Endodermal cell (in vitro differentiated cells): ENCODE results near the gene EME2. TPM values are rescaled to one million over a fixed set of nuclear protein-coding genes. Genes with fewer than 3 reads are reported as not detected.
A peak's percentile ranks its signal among the peaks of the same experiment; 100 is the strongest.

ENCODE experiments used
- DNase-seq: peaks from one replicate; pipeline ENCODE4 v3.0.0-alpha.2; 2017
- H3K27ac ChIP-seq: 2 replicates; pipeline ENCODE4 v1.5.1; 2013; ENCODE audit warnings: mild to moderate bottlenecking, low read depth, low read length, moderate library complexity
- H3K27me3 ChIP-seq: 2 replicates; pipeline ENCODE4 v1.6.1; 2013; ENCODE audit warnings: mild to moderate bottlenecking, low read length, moderate library complexity; ENCODE audit not compliant: insufficient read depth, control insufficient read depth, poor library complexity, severe bottlenecking
- H3K36me3 ChIP-seq: 2 replicates; pipeline ENCODE4 v1.7.0; 2013; ENCODE audit warnings: mild to moderate bottlenecking, low read length, moderate library complexity; ENCODE audit not compliant: control insufficient read depth, insufficient read depth
- H3K4me1 ChIP-seq: one replicate; pipeline ENCODE4 v1.7.0; 2013; ENCODE audit warnings: low read length; ENCODE audit not compliant: control insufficient read depth, insufficient read depth
- H3K4me3 ChIP-seq: 2 replicates; pipeline ENCODE4 v1.5.1; 2013; ENCODE audit warnings: mild to moderate bottlenecking, low read length, moderate library complexity
- H3K9ac ChIP-seq: 2 replicates; pipeline ENCODE4 v1.6.1; 2013; ENCODE audit warnings: mild to moderate bottlenecking, low read length, moderate library complexity; ENCODE audit not compliant: poor library complexity, severe bottlenecking; ENCODE audit errors: extremely low read depth
- H3K9me3 ChIP-seq: 2 replicates; pipeline ENCODE4 v1.6.1; 2013; ENCODE audit warnings: mild to moderate bottlenecking, low read length, moderate library complexity; ENCODE audit not compliant: control insufficient read depth
- H3K27ac Mint-ChIP-seq: 2 replicates; pipeline ENCODE4 v1.8.0; 2020; ENCODE audit warnings: mixed read lengths
- H3K27me3 Mint-ChIP-seq: 2 replicates; pipeline ENCODE4 v1.8.0; 2021; ENCODE audit warnings: mild to moderate bottlenecking, mixed read lengths; ENCODE audit not compliant: insufficient read depth
- H3K36me3 Mint-ChIP-seq: 2 replicates; pipeline ENCODE4 v1.8.0; 2020; ENCODE audit warnings: low read depth, mixed read lengths
- H3K4me1 Mint-ChIP-seq: 2 replicates; pipeline ENCODE4 v1.8.0; 2020; ENCODE audit warnings: mixed read lengths
- H3K4me3 Mint-ChIP-seq: 2 replicates; pipeline ENCODE4 v1.8.0; 2020; ENCODE audit warnings: mild to moderate bottlenecking, moderate library complexity, mixed read lengths
- H3K9me3 Mint-ChIP-seq: 2 replicates; pipeline ENCODE4 v1.8.0; 2020; ENCODE audit warnings: mild to moderate bottlenecking, mixed read lengths
- CTCF ChIP-seq: fragments of 200-600 bp; sonication (generic); conservative IDR thresholded peaks from 2 replicates; pipeline ENCODE4 v1.5.0; 2021; ENCODE audit warnings: antibody characterized with exemption, mild to moderate bottlenecking
- WGBS, 2 experiments: methylation state at CpG; one replicate each; pipeline versions ENCODE4 v1.1.5 to v1.1.7; 2013; ENCODE audit warnings: missing lambda C conversion rate in 2 of 2, mixed read lengths in 1 of 2; ENCODE audit not compliant: insufficient coverage in 1 of 2, insufficient read length in 1 of 2; 5-methylcytosine and 5-hydroxymethylcytosine counted together
- total RNA-seq, 2 donors: library from RNA; stranded (reverse); fragmentation: NEBNext Ultra II Directional in 1 of 2; extraction: Animal tissue kit (Norgen Biotek cat#: 25700) in 1 of 2; gene quantifications; 2 replicates in 1 of 2; 3 replicates in 1 of 2; pipeline ENCODE4 v1.2.1, GENCODE V29; 2021

EME2 gene
- total RNA-seq, 2 donors from 2014 or later, result 34.3 to 64.3 TPM

DNA sequence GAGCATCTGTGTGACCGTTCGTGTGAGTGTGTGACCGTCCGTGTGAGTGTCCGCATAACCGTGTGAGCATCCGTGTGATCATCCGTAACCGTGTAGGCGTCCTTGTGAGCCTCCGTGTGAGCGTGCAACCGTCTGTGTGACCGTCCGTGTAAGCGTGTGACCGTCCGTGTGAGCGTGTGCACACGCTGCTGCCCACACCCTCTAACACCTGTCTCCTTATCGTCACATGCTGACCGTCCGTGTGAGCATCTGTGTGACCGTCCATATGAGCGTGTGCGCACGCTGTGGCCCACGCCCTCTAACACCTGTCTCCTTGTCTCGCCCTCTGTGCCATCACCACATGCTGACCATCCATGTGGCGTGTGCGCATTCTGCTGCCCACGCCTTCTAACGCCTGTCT lies 32.4 kb upstream of the EME2 start:
- H3K27me3 Mint-ChIP-seq, result no peaks in the 10 kb centered on the region
- Histone ChIP-seq H3K27ac (no peak overlapping the region), H3K4me3 (no peak overlapping the region), H3K9ac (no peak overlapping the region), H3K9me3 (peaks cover 42% of the 10 kb centered on the region), H3K4me1 (no peaks in the 10 kb centered on the region), H3K36me3 (peaks cover 7% of the 10 kb centered on the region), H3K27me3 (no peaks in the 10 kb centered on the region)
- peaks cover 1% of the 10 kb centered on the region for H3K9me3 Mint-ChIP-seq
- H3K4me3 Mint-ChIP-seq, result no peak overlapping the region
- H3K27ac Mint-ChIP-seq, result no peak overlapping the region
- 97 to 99% methylated on average over 33 of the region's 33 CpGs for WGBS, 2 experiments
- DNase-seq, result no peak
- no peak for TF ChIP-seq CTCF
- H3K4me1 Mint-ChIP-seq, result no peaks in the 10 kb centered on the region
- peaks cover 9% of the 10 kb centered on the region for H3K36me3 Mint-ChIP-seq

DNA sequence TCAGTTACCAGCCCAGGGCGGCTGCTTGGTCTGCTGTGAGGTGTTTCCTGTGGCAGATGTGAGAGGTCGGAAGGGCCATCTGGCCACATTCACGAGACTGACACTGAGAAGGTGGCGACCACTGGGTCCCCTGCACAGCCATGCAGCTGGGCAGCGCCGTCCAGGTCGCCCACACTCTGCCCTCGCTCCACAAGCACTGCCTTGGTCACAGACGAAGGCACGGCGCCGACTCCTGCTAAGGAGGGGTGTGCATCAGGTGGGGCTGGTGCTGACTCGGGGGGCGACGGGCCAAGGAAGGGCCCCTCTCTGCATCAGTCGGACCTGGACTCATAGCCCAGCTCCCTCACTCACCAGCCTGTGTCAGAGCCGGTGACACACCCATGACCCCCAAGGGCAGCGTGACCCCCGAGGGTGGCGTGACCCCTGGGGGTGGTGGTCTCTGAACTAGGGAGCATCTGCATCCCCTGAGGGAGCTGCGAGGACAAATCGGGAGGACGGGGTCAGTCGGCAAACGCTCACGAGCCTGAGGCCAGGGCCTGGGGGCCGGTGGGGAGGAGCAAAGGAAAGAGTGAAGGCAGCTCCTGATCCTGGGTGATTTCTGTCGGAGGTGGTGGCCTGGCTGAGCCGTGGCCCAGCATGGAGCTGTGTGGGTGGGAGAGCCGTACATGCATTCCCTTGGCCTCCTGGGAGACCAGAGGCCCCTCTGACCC lies 31.7 kb upstream of the EME2 start:
- Mint-ChIP-seq H3K27me3 (no peaks in the 10 kb centered on the region), H3K4me1 (no peaks in the 10 kb centered on the region), H3K36me3 (peaks cover 9% of the 10 kb centered on the region), H3K4me3 (no peak overlapping the region), H3K9me3 (peaks cover 1% of the 10 kb centered on the region), H3K27ac (no peak overlapping the region)
- TF ChIP-seq CTCF, result no peak
- WGBS, 2 experiments, result 87 to 92% methylated on average over 10 to 30 of the region's 30 CpGs
- H3K36me3 ChIP-seq, result peaks cover 10% of the 10 kb centered on the region
- no peaks in the 10 kb centered on the region for H3K27me3 ChIP-seq
- DNase-seq, result no peak
- H3K27ac ChIP-seq, result peak overlapping the region; percentile 24
- peaks cover 35% of the 10 kb centered on the region for H3K9me3 ChIP-seq
- no peak overlapping the region for H3K4me3 ChIP-seq
- H3K9ac ChIP-seq, result no peak overlapping the region
- no peaks in the 10 kb centered on the region for H3K4me1 ChIP-seq

DNA sequence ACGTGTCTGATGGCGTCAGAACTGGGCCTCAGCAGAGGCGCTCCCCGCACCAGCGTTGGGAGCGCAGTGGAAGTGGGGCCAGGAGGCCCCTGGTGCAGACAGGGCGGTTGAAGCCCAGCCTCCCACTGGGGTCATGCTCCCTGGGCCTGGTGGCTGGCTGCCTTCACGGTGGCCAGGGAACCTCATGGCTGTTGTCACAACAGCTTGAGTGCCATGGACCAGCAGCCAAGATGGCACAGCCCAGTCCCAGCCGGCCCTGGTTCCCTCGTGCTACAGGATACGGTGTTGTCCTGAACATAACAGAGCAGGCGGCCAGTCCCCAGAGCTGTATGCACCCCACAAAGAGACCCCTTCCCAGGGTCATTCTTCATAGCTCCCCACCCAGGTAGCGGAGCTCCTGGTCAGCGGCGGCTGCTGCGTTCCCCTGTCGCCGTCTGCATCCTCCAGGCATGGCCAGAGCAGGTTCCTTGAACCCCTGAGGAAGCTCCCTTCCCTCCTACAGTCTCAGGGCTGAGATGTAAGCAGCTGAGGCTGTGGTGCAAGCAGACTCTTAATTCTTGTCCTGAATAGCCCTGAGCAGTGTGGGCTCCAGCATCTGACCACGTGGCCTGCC lies 31.0 kb upstream of the EME2 start:
- no peak for TF ChIP-seq CTCF
- peaks cover 1% of the 10 kb centered on the region for H3K9me3 Mint-ChIP-seq
- no peaks in the 10 kb centered on the region for H3K27me3 Mint-ChIP-seq
- WGBS, 2 experiments, result 93 to 96% methylated on average over 12 to 19 of the region's 19 CpGs
- no peaks in the 10 kb centered on the region for H3K4me1 ChIP-seq
- no peak for DNase-seq
- H3K27ac Mint-ChIP-seq, result no peak overlapping the region
- H3K36me3 ChIP-seq, result peaks cover 10% of the 10 kb centered on the region
- no peak overlapping the region for H3K4me3 Mint-ChIP-seq
- H3K27ac ChIP-seq, result peak overlapping the region; percentile 24
- peaks cover 29% of the 10 kb centered on the region for H3K9me3 ChIP-seq
- peaks cover 9% of the 10 kb centered on the region for H3K36me3 Mint-ChIP-seq
- H3K27me3 ChIP-seq, result no peaks in the 10 kb centered on the region
- H3K4me1 Mint-ChIP-seq, result no peaks in the 10 kb centered on the region
- no peak overlapping the region for H3K9ac ChIP-seq
- H3K4me3 ChIP-seq, result no peak overlapping the region
